Activated T-cell treated with anti-CD3 and anti-CD28 coated beads, Interleukin-2, amount 50 U/mL, for 1 hour (primary cell): ENCODE results near the gene COMT.

Experiments used
- DNase-seq: peaks from one replicate; pipeline ENCODE4 v3.0.0-alpha.2; 2020

COMT gene

DNA sequence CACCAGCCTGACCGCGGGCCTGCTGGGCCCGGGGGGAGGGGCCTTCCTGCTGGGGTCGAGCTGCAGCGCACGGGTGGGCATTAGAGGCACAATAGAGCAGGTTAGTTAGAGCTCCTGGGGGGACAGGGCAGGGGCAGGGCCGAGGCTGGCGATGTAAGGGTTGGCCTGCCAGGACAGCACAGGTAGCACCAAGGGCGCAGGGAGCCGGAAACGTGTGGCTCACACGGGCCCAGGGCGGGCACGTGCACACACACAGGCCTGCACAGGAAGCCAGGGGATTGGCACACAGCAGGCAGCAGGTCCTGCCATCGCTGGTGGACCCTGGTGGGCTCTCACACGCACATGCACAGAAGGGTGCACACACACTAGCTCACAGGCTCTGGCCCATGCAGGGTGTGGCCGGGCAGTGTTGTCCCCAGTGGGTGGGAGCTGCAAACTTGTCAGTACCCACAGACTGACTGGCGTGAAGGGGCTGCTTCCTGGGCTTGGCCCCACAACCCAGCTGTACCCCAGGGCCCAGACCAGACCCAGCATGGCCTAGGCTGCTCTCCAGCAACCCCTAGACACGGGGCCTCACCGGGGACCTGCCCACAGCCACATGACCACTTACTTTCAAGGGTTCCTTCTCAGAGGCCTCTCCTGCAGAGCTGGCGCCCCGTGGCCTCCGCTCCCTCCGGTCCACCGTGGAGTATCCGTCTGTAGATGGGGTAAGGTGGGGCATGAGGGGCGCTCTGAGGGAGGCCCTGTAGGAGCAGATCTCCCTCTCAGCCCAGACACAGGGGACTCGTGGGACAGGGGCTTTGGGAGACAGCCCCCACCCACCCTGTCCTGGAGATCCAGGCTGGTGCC lies 29.9 kb downstream of the COMT start:
- DNase-seq, result no peak

DNA sequence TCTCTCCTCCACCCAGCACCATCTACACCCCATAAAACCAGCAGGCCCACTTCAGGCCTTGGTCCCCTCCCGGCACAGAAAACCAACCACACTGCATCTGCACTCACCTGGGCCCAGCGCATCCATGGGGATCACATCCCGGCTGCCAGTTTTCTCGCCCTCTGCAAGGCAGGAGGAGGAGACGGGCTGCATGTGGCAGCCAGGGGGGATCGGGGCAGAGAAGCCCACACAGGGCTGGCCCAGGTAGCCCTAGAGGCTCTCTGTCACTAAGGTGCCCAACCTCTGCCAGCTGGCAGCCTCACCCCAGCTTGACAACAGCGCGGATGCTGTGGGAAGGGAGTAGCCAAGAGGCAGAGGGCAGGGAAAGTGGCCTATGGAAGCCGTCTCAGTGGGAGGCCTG lies 30.7 kb downstream of the COMT start:
- no peak for DNase-seq

DNA sequence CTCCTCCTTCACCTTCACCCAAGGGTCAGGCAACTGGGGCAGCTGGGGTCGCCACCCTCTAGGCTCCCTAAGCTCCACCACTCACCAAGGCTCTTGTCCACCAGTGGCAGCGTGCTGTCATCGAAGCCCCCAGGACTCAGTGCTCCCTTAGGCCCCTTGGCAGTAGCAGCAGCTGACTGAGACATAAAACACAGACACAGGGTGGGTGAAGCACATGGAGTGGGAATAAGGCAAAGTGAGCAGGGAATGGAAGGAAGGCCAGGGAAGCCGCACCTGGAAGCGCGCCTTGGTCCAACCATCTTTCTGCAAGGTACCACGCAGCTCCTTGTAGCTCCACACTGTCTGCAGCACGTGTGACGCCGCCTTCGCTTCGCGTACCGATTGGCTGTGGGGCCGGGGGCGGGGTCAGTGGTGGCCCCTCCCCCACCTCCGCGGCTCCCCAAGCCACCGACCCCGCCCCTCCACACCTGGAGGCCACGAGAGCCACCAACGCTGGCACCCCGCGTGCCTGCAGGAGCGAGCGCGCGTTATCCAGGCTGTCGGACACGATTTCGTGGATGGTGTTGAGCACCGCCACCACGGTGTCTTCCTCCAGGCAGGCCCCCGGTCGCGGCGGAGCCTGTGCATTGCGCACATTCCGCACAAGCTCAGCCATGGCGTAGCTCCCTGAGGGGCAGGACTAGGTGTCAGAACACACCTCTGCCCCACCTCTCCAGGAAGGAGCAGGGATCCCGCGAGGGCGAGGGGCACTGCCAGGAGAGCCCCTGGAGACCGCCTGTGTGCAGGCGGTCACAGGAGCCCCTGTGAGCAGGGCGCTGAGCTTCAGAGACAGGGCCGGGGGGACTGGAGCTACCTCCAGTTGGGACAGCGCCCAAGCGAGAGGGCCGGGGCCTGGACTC lies 31.3 kb downstream of the COMT start:
- DNase-seq, result no peak

DNA sequence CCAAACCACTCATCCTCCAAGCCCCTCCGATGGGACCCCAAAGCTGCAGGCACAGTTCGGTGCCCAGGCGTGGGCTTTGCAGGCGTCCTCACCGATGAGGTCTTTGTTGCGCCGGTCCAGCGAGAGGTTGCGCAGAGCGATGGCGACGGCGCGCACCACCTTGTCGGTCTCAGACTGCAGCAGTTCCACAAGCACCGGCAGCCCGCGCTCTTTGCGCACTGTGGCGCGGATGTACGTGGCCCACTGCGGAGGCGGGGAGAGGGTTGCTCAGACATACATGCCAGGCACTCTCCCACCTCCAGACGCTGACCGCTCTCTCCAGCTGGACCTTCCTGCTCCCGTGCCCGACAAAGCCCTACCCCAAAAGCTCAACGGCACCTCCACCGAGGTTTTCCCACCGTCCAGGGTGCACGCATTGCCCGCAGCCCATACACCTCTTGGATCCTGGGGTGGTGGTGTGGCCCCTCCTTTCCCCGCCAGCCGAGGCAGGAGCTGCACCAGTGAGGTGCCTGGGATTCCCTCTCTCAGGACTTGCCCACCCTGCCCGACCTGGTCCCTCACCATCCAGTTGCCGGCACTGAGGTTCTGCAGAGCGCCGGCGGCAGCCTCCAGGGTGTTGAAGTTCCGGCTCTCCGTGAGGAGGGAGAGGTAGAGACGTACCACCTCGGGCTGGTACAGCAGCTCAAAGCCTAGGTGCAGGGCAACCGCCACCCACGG lies 32.1 kb downstream of the COMT start:
- no peak for DNase-seq

DNA sequence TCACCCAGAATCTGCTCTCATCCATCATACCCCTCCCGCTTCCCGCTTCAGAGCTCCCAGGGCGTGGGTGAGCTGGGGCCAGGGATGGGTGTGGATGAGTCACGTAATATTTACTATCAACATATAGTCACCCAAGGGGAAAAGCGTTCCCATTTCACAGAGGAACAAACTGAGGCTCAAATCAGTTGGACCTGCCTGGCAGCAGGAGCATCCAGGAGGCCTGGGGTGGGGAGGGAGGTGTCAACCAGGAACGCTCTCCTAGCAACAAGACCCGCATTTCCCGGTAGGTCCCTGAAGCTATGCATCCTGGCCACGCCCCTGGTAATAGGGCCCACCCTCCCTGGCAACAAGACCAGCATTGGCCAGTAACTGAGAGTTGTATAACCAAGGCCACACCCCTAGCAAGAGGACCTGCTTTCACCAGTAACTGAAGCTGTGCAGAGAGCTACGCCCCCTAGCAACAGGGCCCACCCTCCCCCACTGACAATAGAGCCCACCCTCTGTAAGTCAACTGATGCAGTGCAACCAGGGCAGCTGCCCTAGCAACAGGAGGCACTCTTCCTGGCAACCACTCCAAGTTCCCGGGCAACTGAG lies 32.8 kb downstream of the COMT start:
- DNase-seq, result no peak

DNA sequence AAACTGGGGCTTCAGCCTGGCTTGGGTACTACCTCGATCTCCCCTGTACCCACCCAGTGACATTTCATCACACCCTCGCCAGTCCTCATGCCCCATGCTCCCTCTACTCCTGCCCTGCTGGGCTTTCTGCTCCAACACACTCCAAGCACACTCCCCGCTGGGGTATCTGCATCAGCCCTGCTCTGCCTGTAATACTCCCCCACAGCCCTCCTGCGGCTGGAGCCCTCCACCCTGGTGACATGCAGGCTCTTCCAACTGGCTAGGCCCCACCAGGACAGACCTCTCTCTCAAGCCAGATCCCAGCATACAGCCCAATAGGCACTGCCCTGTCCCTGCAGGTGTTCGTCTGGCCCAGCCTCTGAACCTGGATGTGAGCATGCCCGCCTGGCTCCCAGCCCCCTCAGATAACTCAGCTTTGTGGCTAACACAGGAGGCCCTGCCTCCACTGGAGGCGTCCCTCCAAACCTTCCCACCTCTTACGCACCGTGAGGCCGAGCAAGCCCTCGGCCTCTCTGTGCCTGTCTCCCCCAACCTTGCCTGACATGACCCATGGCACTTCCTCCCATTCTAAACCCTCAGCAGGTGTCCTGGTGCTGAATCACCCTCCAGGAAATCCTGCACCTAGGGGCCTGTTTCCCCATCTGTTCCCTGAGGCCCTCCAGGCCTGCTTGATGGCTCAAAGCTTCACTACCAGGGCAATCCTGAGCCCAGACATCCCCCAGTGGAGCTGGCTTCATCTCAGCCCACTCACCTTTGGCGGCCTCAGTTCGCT lies 33.5 kb downstream of the COMT start:
- DNase-seq, result no peak

DNA sequence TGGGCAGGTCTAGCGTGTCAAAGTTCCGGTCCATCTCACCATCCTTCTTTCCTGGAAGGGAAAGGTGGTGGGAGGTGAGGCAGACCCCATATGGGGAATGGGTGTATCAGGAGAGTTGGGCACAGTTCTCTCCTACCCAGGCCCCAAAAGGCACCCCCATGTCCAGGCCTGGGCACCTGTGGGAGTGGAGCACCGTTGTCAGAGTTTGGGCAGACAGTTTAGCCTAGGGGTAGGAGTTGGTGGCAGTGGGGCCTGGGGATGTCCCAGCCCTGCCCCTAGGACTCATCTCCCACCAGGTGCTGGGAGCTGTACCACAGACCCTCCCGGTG lies 34.1 kb downstream of the COMT start:
- DNase-seq, result no peak

DNA sequence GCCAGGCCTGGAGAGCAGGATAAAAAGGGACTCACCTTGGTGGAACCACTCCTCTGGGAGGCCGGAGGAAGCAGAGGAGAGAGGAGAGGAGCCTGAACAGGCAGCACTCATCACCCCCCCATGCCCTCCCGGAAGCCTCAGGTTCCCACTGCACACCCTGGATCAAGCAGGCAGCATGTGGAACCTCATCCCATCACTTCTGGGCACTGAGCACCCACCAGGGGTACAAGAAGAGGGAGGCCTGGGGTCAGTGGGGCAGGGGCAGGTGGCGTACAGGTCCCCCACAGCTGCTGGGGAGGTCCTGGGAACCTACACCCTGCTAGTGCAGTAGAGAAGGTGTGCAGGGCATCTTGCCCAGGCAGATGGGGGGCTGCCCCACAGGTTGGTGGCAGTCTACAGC lies 35.1 kb downstream of the COMT start:
- no peak for DNase-seq

DNA sequence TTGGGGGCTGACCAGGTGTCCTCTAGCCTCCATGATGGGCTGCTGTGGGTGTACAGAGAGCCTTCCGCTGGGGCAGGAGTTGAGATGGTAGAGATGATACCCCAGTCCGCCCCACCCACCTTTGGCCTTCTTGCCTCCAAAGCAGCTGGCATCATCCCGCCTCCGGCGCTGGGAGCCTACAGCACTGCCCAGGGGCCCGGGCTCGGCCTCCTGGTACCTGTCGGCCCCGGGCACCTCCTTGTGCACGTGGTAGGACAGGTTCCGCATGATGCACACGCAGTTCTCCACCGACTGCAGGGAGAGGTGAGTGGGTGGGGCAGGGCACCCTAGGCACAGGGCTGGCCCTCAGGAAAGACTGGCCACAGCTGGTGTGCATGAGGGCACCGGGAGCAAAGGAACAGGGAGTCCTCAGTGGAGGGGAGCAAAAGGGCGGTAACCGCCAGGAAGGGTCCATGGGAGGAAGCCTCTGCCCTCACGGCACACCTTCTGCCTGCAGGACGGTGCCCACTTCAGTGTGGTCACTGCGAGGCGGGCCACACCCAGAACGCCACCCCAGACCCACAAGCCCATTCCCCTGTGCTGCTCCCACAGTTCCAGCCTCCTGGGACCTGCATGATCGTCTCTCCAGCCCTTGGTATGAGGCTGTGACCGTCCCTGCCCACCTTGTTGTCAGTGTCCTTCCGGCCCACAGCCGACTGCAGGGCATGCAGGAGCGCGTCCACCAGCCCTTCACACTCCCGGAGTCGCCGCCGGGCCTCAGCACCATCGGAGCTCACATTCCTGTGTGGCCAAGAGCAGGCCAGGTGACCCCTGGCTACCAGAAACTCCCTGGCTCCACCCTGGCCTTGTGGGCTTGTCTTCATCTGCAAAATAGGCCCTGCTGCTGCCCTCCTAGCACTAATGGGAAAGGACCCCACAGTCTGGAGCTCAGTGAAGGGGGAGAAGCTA lies 36.0 kb downstream of the COMT start:
- DNase-seq, result no peak

DNA sequence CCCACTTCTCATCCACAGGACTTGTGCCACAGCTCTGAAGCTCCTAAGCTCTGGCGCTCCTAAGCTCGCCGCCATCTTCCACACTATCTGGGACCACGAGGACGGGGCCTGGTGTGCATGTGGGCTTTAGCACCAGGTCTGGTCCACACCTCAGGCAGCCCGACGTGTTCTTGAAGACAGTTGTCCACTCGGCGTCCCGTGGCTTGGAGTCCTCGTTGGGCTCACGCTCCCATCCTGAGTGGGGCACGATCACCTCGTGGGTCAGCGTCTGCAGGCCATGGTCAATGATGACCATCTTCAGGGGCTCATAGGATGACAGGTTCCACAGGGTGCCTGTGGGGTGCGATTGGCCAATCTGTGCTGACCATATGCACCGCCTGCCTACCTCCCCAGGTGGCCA lies 37.2 kb downstream of the COMT start:
- no peak for DNase-seq

DNA sequence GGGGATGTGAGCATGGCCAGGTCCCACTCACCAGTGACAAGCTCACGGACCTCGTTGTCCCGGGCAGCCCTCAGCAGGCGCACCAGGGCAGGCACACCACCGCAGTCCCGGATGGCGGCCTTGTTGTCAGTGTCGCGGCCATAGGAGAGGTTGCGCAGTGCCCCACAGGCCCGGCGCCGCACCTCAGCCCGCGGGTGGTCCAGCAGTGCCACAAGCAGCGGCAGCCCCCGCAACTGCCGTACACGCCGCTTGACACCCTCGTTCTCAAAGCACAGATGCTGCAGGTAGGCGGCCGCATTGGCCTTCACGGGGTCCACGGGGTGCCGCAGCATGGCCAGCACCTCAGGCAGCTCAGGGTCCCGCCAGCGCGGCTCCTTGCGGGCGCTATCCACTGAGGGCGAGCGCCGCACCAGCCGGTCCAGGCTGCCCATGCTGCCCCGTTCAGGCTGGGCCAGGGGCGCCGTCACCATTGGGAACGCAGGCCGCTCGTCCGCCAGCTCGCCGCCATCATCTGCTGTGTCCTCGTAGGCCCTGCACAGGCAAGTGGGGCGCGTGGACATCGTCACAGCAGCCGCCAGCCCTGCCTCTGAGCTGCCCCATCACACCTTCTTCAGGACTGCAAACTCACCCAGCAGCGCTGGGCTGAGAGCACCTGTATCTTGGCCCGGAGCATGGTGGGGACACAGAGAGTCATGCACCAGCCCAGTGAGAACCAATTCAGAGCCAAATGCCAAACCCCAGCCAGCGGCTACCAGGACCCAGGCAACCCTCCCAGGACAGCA lies 38.3 kb downstream of the COMT start:
- no peak for DNase-seq

DNA sequence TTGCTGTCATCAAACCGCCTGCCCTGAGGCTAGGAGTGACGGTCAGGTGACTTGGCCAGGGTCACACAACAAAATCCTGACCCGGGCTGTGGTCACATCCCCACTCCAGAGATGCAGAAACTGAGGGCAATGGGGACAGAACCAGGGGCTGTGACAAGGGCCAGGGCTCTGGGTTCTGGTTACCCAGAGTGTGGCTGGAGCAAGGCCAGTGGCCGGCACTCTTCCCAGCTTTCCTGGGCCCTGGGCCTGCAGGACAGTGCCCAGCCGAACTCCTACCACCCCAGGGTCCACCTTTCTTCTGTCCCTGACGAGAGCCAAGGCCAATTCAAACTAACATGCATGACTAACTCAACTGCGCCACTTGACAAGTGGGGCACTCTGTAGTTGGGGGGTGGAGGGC lies 39.2 kb downstream of the COMT start:
- DNase-seq, result no peak

DNA sequence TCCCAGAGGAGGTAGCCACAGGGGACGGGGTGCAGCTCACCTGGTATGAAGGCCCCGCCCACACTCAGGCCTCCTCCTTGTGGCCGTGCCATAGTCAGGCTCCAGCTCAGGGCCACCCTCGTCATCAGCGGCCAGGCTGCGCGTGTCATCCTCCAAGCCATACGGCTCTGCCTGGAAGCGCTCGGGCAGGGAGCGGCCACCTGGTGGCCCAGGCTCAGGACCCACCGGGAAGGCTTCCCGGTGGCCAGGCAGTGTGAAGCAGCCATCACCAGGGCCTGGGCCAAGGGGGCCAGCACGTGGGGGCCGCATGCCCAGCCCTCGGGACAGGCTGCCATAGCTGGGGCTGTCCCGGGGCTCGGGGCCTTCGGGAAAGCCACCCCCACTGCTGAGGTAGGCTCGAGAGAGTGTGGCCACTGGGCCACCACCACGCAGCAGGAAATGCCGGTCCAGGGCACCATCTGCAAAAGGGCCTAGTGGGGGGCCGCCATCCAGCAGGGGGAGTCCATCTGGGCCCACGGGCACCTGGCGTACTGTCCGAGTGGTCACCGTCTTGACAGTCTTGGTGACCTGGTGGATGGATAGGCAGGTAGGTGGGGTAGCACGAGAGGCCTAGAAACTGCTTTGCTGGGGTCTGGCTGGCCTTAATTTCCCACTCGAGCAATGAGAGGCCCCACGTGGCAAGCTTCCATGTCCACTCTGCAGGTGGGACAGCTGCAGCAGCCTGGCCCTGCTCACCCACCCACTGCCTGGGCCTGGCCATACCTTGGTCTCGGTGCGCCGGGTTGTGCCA lies 39.8 kb downstream of the COMT start:
- no peak for DNase-seq

DNA sequence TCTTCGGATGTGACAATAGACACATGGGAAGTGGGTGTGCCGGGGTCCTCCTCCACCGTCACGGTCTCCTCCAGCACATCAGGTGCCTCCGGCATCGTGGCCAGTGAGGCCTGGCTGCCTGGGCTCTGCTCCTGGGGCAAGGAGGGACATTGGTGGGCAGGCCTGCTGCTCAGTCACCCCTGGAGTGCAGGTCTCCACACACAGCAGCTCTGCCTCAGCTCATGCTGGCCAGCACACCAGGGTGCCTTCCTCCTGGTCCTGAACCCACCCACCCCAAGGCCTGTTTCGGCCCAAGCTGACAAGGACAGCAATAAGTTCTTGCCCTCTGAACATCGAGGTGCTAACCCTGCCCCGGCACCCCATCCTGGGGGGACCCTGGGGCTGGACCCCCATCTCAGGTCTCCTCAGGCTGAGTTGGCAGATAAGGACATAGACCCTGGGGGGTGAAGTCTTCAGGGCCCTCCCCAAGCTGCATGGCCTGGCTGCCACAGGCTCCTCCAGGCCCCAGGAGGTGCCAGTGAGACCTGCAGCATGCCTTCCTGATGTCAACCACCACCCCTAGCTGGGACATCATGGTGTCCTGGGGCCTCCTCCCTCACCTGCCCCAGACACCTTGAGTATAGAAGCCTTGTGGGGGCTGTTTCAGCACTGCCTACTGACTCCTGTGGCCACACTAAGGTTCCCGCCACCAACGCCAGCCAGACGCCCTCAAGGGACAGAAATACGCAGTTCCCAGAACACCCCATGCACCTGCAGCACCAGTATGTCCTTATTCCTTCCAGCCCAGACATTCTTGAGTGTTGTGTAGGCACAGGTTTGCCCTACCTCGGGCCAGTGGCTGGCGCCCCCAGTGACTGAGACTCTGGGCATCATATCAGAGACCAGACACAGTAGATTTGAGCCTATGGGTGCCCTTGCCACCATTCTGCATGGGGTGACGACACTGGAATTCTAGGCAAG lies 40.7 kb downstream of the COMT start:
- DNase-seq, result no peak

DNA sequence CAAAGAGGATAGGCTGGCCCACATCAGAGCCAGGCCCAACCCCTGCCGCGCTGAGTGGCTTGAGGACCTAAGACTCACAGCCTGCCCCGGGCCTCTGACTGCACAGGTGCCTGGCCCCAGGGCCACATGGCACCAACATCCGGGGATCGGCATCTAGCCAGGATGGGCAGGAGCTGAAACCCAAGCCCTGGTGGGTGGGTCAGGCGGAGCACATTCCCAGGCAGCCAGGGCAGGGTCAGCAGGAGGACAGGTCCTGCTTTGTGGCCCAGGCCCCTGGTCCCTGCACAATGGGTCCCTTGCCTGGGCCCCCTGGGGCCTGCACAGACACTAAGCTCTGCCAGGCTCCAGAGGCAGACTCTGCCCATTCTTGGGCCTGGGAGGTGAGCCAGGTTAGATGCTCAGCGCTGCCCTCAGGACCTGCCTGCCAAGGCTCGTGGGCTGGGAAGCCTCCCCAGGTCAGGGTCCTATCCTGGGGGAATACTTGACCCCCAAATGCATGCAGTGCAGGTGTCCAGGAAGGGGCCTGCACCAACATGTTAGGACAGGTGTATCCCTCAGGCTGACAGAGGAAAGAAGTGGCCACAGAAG lies 41.5 kb downstream of the COMT start:
- no peak for DNase-seq

DNA sequence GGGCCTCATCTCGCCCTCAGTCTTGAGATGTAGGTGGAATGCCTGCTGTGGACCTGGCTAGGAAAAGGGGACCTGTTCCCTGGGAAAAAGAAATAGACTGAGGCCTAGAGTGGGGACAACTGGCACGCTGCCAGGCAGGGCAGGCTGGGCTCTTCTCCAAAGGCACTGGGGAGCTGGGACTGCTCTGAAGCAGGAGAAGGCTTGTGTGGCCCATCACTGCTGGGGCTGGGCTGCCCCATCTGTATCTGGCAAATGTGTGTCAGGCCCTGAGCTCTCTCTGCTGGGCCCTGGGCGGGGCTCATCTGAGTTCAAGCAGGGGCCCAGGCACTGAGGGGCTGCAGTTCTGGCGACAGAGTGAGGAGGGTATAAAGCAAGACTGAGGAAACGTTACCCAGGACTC lies 42.2 kb downstream of the COMT start:
- no peak for DNase-seq

DNA sequence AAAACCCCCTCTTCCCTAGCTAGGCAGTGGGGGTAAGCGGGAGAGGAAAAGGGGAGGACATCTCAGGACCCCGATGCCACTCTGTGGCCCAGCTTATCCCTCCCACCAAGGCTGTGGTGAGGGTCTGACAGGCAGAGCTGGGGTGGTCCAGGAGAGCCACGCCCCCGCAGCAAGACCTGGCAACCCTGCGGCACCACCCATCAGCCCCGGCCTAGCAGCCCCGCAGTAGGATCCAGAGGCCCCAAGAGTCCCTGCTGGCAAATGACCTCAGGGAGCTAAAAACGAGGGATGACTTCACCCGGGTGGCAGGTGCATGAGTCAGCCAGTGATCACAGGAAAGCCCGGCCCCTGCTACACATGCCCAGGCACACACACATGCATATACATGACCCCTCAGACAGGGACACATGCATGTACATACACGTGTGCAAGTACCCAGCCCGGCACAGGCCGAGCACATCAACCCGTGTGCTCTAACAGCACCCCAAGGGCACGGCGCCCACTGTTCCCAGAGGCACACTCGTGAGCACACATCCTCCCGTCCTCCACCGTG lies 42.7 kb downstream of the COMT start:
- no peak for DNase-seq
